Ishikawa (cell line): ENCODE data around the gene HOTAIR.

Experiments
- CEBPB ChIP-seq: IDR thresholded peaks from 2 replicates; pipeline ENCODE4 v1.6.1; 2012
- CREB1 ChIP-seq: IDR thresholded peaks from 2 replicates; pipeline ENCODE4 v1.6.1; 2012; ENCODE audit warnings: low read depth
- EGR1 ChIP-seq: IDR thresholded peaks from 2 replicates; pipeline ENCODE4 v1.6.1; 2012
- EP300 ChIP-seq: IDR thresholded peaks from 2 replicates; pipeline ENCODE4 v1.6.1; 2012; ENCODE audit warnings: borderline replicate concordance
- FOXM1 ChIP-seq: IDR thresholded peaks from 2 replicates; pipeline ENCODE4 v1.6.1; 2012; ENCODE audit warnings: low read depth, borderline replicate concordance
- MAX ChIP-seq: IDR thresholded peaks from 2 replicates; pipeline ENCODE4 v1.6.1; 2012
- NFIC ChIP-seq: IDR thresholded peaks from 2 replicates; pipeline ENCODE4 v1.6.1; 2012
- RAD21 ChIP-seq: IDR thresholded peaks from 2 replicates; pipeline ENCODE4 v1.6.1; 2012; ENCODE audit warnings: low read depth
- REST ChIP-seq: IDR thresholded peaks from 2 replicates; pipeline ENCODE4 v1.6.1; 2012; ENCODE audit warnings: low read depth, mild to moderate bottlenecking
- TAF1 ChIP-seq: IDR thresholded peaks from 2 replicates; pipeline ENCODE4 v1.6.1; 2012; ENCODE audit warnings: low read depth, mild to moderate bottlenecking
- TCF12 ChIP-seq: IDR thresholded peaks from 2 replicates; pipeline ENCODE4 v1.6.1; 2012; ENCODE audit warnings: low read depth
- TEAD4 ChIP-seq: IDR thresholded peaks from 2 replicates; pipeline ENCODE4 v1.6.1; 2012
- USF1 ChIP-seq: IDR thresholded peaks from 2 replicates; pipeline ENCODE4 v1.6.1; 2012
- YY1 ChIP-seq: IDR thresholded peaks from 2 replicates; pipeline ENCODE4 v1.6.1; 2012; ENCODE audit warnings: low read depth
- ZBTB7A ChIP-seq: IDR thresholded peaks from 2 replicates; pipeline ENCODE4 v1.6.1; 2012; ENCODE audit warnings: low read depth

HOTAIR gene

GRCh38 chr12:53939141-53940108 is 35.3 kb downstream of the HOTAIR start:
- TF ChIP-seq RAD21: no peak
- TF ChIP-seq ZBTB7A: no peak
- no peak for TF ChIP-seq CEBPB
- no peak for TF ChIP-seq TCF12
- no peak for TF ChIP-seq USF1
- TF ChIP-seq TEAD4: no peak
- TF ChIP-seq REST: no peak
- TF ChIP-seq FOXM1: no peak
- TF ChIP-seq CREB1: no peak
- TF ChIP-seq YY1: no peak
- no peak for TF ChIP-seq EGR1
- no peak for TF ChIP-seq EP300
- no peak for TF ChIP-seq MAX
- TF ChIP-seq TAF1: no peak
- TF ChIP-seq NFIC: no peak

- no peak for TF ChIP-seq EP300
- TF ChIP-seq RAD21: no peak
- peak; percentile 98 for TF ChIP-seq USF1
- no peak for TF ChIP-seq EGR1
- no peak for TF ChIP-seq TEAD4
- no peak for TF ChIP-seq TCF12
- no peak for TF ChIP-seq CEBPB
- TF ChIP-seq MAX: peak; percentile 63; the same call in 1 of the 2 replicates
- TF ChIP-seq NFIC: no peak
Measured at GRCh38 chr12:53938326-53939140, 36.2 kb downstream of the HOTAIR start, which contains the start of gene HOXC13. TSS of gene HOXC13 (plus strand) at chr12:53938831. CDS start at chr12:53938907, 76 bp downstream.

- TF ChIP-seq EGR1 (no peak), TAF1 (no peak), MAX (no peak), TEAD4 (no peak), YY1 (no peak), NFIC (no peak), REST (no peak), EP300 (no peak), CREB1 (no peak), FOXM1 (no peak), RAD21 (no peak), TCF12 (no peak)
Measured at GRCh38 chr12:53937596-53938325, 37.0 kb downstream of the HOTAIR start.

GRCh38 chr12:53937099-53937498 is 37.7 kb downstream of the HOTAIR start:
- TF ChIP-seq CEBPB (no peak), NFIC (no peak), TEAD4 (no peak), ZBTB7A (no peak), EP300 (no peak), YY1 (no peak), USF1 (no peak), REST (no peak), TCF12 (no peak), FOXM1 (no peak), TAF1 (no peak), EGR1 (no peak), MAX (no peak), RAD21 (no peak)
